GM13977 (cell line): ENCODE data around the gene MARCHF10.

Experiments
- DNase-seq: peaks from one replicate; pipeline ENCODE4 v3.0.0; 2012; ENCODE audit warnings: low spot score
- in situ Hi-C: fragments of 300-500 bp; cut with MboI; formaldehyde crosslinking; loops from one replicate; pipeline ENCODE4 v1.12.0; 2022; ENCODE audit warnings: low sequenced_read_pairs, low pct_unique_long_range_greater_than_20kb, mixed read lengths, inconsistent platforms; ENCODE audit not compliant: unreplicated experiment
- TF ChIP-seq, protein P1 (sequence below): IDR thresholded peaks from 2 replicates; pipeline ENCODE4 v1.5.1; 2012; ENCODE audit warnings: mild to moderate bottlenecking, control low read depth; ENCODE audit not compliant: insufficient read depth; ENCODE audit errors: extremely low read depth, missing control alignments

The MARCHF10 gene

DNA sequence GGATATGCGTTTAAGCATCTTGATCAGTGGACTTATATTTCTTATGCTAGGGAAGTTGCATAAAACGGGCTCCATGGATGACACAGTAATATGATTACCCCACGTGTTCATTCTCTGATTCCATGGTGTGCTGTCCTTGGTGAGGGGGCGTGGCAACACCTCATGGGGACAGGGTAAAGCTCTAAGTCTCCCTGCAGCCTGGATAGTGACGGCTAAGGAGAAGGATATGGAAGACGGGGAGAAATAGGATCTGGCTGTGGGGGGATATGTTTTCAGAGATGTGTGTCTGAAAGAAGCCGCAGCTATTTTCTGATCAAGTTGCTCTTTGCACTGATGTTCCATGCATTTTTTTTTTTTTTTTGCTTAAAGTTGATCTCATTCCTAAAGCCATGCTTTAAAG, 84.3 kb downstream of the MARCHF10 start:
- TF ChIP-seq, protein P1, sequence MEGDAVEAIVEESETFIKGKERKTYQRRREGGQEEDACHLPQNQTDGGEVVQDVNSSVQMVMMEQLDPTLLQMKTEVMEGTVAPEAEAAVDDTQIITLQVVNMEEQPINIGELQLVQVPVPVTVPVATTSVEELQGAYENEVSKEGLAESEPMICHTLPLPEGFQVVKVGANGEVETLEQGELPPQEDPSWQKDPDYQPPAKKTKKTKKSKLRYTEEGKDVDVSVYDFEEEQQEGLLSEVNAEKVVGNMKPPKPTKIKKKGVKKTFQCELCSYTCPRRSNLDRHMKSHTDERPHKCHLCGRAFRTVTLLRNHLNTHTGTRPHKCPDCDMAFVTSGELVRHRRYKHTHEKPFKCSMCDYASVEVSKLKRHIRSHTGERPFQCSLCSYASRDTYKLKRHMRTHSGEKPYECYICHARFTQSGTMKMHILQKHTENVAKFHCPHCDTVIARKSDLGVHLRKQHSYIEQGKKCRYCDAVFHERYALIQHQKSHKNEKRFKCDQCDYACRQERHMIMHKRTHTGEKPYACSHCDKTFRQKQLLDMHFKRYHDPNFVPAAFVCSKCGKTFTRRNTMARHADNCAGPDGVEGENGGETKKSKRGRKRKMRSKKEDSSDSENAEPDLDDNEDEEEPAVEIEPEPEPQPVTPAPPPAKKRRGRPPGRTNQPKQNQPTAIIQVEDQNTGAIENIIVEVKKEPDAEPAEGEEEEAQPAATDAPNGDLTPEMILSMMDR: no peak
- DNase-seq: no peak
- in situ Hi-C loops: loop anchor here (25.0 kb wide), 2 partner anchors 238 to 688 kb away; partner anchors contain the start of gene TANC2

GRCh38 chr17:62722625-62723024, 85.5 kb downstream of the MARCHF10 start:
- in situ Hi-C loops: loop anchor here (25.0 kb wide), 2 partner anchors 240 to 690 kb away; partner anchors contain the start of gene TANC2
- TF ChIP-seq, protein P1: no peak
- DNase-seq: no peak

- in situ Hi-C loops: loop anchor here (25.0 kb wide), 2 partner anchors 242 to 692 kb away; partner anchors contain the start of gene TANC2
- no peak for DNase-seq
- TF ChIP-seq, protein P1: peak; percentile 15
Measured at GRCh38 chr17:62720126-62720850, 87.8 kb downstream of the MARCHF10 start.

DNA sequence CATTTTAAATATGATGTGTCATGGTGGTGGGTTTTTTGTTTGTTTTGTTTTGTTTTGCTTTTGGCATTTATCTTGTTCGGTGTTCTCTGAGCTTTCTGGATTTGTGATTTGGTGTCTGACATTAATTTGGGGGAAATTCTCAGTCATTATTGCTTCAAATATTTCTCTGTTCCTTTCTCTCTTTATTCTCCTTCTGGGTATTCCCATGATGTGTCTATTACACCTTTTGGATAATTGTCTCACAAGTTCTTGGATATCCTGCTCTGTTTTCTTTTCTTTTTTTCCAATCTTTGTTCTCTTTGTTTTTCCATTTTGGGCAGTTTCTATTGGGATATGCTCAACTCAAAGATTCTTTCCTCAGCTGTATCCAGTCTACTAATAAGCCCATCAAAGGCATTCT, 88.5 kb downstream of the MARCHF10 start:
- no peak for DNase-seq
- in situ Hi-C loops: loop anchor here (25.0 kb wide), 2 partner anchors 243 to 693 kb away; partner anchors contain the start of gene TANC2
- TF ChIP-seq, protein P1: no peak

- DNase-seq: no peak
- in situ Hi-C loops: loop anchor here (25.0 kb wide), 2 partner anchors 244 to 694 kb away; partner anchors contain the start of gene TANC2
- TF ChIP-seq, protein P1: no peak
Measured at GRCh38 chr17:62718429-62718828, 89.7 kb downstream of the MARCHF10 start.

DNA sequence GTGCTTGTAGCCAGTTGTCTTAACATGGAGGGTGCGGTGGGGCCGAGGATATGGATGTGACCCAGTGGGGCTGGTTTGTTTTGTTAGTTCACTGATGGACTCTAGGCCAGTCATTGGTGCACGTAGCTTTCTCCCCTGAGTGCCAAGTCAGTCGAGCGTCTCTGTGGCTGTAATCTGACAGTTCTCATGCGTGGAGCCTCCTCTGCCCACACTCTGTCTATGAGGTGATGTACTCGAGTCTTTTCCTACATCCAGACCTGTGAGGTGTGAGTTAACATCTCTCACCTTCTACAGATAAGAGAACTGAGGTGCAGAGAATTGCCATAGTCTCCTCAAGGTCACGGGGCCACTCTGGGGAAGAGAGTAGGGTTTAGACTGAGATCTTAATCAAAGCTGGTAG, 90.2 kb downstream of the MARCHF10 start:
- in situ Hi-C loops: loop anchor here (25.0 kb wide), 2 partner anchors 244 to 694 kb away; partner anchors contain the start of gene TANC2
- TF ChIP-seq, protein P1: no peak
- DNase-seq: no peak

DNA sequence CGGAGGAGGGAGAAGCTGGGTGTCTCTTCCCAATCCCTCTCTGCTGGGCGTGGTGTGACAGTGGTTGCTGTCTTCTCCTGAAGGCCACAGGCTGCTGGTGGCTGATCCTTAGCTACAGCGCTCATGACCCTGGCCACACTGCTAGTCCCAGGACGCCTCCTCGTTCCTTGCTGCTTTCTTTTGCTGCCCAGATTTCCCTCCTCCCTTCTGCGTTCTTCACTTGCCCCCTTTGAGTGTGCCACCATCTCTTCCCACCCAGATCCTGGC, 90.6 kb downstream of the MARCHF10 start:
- in situ Hi-C loops: loop anchor here (25.0 kb wide), 2 partner anchors 245 to 695 kb away; partner anchors contain the start of gene TANC2
- DNase-seq: no peak
- TF ChIP-seq, protein P1: no peak
